Liver (tissue), 3 donors: ENCODE results near the gene TLE3.

Source experiments
- EGR1 ChIP-seq, 2 donors: IDR thresholded peaks; 2 replicates each; pipeline ENCODE4 v1.6.1; 2016 to 2018; ENCODE audit warnings: antibody characterized with exemption in 2 of 2, low read depth in 2 of 2
- FOXA1 ChIP-seq: IDR thresholded peaks from 2 replicates; pipeline ENCODE4 v1.6.1; 2016; ENCODE audit warnings: antibody characterized with exemption
- GABPA ChIP-seq, 2 donors: IDR thresholded peaks in 1 of 2; conservative IDR thresholded peaks in 1 of 2; 2 replicates each; pipeline ENCODE4 v1.6.1; 2016; ENCODE audit warnings: antibody characterized with exemption in 2 of 2, mild to moderate bottlenecking in 1 of 2, moderate library complexity in 1 of 2
- JUND ChIP-seq, 2 donors: IDR thresholded peaks; 2 replicates each; pipeline ENCODE4 v1.6.1; 2016; ENCODE audit warnings: antibody characterized with exemption in 2 of 2
- NR2F2 ChIP-seq: IDR thresholded peaks from 2 replicates; pipeline ENCODE4 v1.6.1; 2016; ENCODE audit warnings: antibody characterized with exemption
- RAD21 ChIP-seq, 2 donors: IDR thresholded peaks; 2 replicates each; pipeline ENCODE4 v1.6.1; 2016; ENCODE audit warnings: antibody characterized with exemption in 2 of 2, mild to moderate bottlenecking in 2 of 2
- RXRA ChIP-seq, 2 donors: IDR thresholded peaks; 2 replicates each; pipeline ENCODE4 v1.6.1; 2017 to 2018; ENCODE audit warnings: antibody characterized with exemption in 2 of 2, mild to moderate bottlenecking in 1 of 2
- SP1 ChIP-seq: IDR thresholded peaks from 2 replicates; pipeline ENCODE4 v1.6.1; 2018; ENCODE audit warnings: antibody characterized with exemption, mild to moderate bottlenecking
- YY1 ChIP-seq: IDR thresholded peaks from 2 replicates; pipeline ENCODE4 v1.6.1; 2016; ENCODE audit warnings: antibody characterized with exemption, mild to moderate bottlenecking
- TF ChIP-seq, protein P1 (sequence below): fragments of 150-350 bp; IDR thresholded peaks from 2 replicates; pipeline ENCODE4 v1.5.1; 2017; ENCODE audit warnings: improper control_type of control experiment, low read depth, low read length; ENCODE audit not compliant: missing input control
- TF ChIP-seq, protein P2 (sequence below): IDR thresholded peaks from 2 replicates; pipeline ENCODE4 v1.6.1; 2016; ENCODE audit warnings: antibody characterized with exemption, mild to moderate bottlenecking
- TF ChIP-seq, protein P3 (sequence below): IDR thresholded peaks from 2 replicates; pipeline ENCODE4 v1.6.1; 2016; ENCODE audit warnings: antibody characterized with exemption
- TF ChIP-seq, protein P4 (sequence below): IDR thresholded peaks from 2 replicates; pipeline ENCODE4 v1.6.1; 2016; ENCODE audit warnings: antibody characterized with exemption
- TF ChIP-seq, protein P5 (sequence below): IDR thresholded peaks from 2 replicates; pipeline ENCODE4 v1.6.1; 2016; ENCODE audit warnings: antibody characterized with exemption
- donor health status: healthy.
- donor health status: healthy.

DNA sequence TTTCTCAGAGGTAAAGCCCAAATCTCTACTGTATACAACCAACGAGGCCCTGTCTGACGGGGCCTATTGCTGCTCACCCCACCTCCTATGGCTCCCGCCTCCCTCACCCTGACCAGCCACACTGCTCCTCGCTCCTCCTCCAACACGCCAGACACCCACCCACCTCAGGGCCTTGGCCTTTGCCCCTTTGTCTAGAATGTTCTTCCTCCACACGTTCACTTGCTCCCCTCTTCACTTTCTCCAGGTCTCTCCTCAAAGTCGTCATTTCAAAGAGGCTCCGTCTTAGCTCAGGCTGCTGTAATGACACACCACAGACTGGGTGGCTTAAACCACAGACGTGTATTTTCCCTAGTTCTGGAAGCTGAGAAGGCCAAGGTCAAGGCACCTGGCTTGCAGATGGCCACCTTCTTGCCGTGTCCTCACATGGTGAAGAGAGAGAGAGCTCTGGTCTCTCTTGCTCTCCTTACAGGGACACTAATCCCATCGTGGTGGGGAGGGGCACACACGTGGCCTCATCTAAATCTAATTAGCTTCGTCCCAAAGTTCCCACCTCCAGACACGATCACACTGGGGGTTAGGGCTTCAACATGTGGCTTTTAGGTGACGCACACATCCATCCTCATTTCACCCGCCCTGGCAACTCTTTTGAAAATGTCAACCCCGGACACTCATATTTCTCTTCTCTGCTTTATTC is 98.2 kb downstream of the TLE3 start:
- TF ChIP-seq SP1, result no peak
- TF ChIP-seq, protein P1, sequence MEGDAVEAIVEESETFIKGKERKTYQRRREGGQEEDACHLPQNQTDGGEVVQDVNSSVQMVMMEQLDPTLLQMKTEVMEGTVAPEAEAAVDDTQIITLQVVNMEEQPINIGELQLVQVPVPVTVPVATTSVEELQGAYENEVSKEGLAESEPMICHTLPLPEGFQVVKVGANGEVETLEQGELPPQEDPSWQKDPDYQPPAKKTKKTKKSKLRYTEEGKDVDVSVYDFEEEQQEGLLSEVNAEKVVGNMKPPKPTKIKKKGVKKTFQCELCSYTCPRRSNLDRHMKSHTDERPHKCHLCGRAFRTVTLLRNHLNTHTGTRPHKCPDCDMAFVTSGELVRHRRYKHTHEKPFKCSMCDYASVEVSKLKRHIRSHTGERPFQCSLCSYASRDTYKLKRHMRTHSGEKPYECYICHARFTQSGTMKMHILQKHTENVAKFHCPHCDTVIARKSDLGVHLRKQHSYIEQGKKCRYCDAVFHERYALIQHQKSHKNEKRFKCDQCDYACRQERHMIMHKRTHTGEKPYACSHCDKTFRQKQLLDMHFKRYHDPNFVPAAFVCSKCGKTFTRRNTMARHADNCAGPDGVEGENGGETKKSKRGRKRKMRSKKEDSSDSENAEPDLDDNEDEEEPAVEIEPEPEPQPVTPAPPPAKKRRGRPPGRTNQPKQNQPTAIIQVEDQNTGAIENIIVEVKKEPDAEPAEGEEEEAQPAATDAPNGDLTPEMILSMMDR, result no peak
- TF ChIP-seq RAD21 (IDR thresholded peaks at IDR 0.05), result no peak
- TF ChIP-seq, protein P2, sequence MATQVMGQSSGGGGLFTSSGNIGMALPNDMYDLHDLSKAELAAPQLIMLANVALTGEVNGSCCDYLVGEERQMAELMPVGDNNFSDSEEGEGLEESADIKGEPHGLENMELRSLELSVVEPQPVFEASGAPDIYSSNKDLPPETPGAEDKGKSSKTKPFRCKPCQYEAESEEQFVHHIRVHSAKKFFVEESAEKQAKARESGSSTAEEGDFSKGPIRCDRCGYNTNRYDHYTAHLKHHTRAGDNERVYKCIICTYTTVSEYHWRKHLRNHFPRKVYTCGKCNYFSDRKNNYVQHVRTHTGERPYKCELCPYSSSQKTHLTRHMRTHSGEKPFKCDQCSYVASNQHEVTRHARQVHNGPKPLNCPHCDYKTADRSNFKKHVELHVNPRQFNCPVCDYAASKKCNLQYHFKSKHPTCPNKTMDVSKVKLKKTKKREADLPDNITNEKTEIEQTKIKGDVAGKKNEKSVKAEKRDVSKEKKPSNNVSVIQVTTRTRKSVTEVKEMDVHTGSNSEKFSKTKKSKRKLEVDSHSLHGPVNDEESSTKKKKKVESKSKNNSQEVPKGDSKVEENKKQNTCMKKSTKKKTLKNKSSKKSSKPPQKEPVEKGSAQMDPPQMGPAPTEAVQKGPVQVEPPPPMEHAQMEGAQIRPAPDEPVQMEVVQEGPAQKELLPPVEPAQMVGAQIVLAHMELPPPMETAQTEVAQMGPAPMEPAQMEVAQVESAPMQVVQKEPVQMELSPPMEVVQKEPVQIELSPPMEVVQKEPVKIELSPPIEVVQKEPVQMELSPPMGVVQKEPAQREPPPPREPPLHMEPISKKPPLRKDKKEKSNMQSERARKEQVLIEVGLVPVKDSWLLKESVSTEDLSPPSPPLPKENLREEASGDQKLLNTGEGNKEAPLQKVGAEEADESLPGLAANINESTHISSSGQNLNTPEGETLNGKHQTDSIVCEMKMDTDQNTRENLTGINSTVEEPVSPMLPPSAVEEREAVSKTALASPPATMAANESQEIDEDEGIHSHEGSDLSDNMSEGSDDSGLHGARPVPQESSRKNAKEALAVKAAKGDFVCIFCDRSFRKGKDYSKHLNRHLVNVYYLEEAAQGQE, result no peak
- TF ChIP-seq, protein P3, sequence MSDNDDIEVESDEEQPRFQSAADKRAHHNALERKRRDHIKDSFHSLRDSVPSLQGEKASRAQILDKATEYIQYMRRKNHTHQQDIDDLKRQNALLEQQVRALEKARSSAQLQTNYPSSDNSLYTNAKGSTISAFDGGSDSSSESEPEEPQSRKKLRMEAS, result no peak
- no peak for TF ChIP-seq NR2F2
- no peak for TF ChIP-seq GABPA (IDR thresholded peaks at IDR 0.05 in 1 of 2, conservative IDR thresholded peaks at IDR 0.05 in 1 of 2)
- no peak for TF ChIP-seq RXRA (IDR thresholded peaks at IDR 0.05)
- TF ChIP-seq EGR1 (IDR thresholded peaks at IDR 0.05; ENCODE audit: low read depth in 2 of 2), result no peak
- TF ChIP-seq, protein P4, sequence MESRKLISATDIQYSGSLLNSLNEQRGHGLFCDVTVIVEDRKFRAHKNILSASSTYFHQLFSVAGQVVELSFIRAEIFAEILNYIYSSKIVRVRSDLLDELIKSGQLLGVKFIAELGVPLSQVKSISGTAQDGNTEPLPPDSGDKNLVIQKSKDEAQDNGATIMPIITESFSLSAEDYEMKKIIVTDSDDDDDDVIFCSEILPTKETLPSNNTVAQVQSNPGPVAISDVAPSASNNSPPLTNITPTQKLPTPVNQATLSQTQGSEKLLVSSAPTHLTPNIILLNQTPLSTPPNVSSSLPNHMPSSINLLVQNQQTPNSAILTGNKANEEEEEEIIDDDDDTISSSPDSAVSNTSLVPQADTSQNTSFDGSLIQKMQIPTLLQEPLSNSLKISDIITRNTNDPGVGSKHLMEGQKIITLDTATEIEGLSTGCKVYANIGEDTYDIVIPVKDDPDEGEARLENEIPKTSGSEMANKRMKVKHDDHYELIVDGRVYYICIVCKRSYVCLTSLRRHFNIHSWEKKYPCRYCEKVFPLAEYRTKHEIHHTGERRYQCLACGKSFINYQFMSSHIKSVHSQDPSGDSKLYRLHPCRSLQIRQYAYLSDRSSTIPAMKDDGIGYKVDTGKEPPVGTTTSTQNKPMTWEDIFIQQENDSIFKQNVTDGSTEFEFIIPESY, result no peak
- no peak for TF ChIP-seq FOXA1
- no peak for TF ChIP-seq JUND (IDR thresholded peaks at IDR 0.05)
- TF ChIP-seq, protein P5, sequence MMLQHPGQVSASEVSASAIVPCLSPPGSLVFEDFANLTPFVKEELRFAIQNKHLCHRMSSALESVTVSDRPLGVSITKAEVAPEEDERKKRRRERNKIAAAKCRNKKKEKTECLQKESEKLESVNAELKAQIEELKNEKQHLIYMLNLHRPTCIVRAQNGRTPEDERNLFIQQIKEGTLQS, result no peak
- TF ChIP-seq YY1, result no peak
